Measurements from ENCODE around the gene CSRP2.

GRCh38 chr12:76880519-76881023, 1.8 kb upstream of the CSRP2 start:
- TF ChIP-seq EZH2phosphoT487 (IDR thresholded peaks at IDR 0.05; ENCODE audit: borderline replicate concordance, low read depth, low read length), result no peak
- TF ChIP-seq, protein P1, sequence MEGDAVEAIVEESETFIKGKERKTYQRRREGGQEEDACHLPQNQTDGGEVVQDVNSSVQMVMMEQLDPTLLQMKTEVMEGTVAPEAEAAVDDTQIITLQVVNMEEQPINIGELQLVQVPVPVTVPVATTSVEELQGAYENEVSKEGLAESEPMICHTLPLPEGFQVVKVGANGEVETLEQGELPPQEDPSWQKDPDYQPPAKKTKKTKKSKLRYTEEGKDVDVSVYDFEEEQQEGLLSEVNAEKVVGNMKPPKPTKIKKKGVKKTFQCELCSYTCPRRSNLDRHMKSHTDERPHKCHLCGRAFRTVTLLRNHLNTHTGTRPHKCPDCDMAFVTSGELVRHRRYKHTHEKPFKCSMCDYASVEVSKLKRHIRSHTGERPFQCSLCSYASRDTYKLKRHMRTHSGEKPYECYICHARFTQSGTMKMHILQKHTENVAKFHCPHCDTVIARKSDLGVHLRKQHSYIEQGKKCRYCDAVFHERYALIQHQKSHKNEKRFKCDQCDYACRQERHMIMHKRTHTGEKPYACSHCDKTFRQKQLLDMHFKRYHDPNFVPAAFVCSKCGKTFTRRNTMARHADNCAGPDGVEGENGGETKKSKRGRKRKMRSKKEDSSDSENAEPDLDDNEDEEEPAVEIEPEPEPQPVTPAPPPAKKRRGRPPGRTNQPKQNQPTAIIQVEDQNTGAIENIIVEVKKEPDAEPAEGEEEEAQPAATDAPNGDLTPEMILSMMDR (conservative IDR thresholded peaks at IDR 0.05; ENCODE audit: low read length), result no peak

Data from OCI-LY7 (cell line).